HCT116 (cell line): Measurements from ENCODE around the gene NAP1L1. TPM values are rescaled to one million over a fixed set of nuclear protein-coding genes. Genes with fewer than 3 reads are reported as not detected.

Experiments
- ATAC-seq: fragments of 200-7000 bp; cut with Tn5 transposase; 2 replicates; pipeline ENCODE4 v1.9.1; 2020; ENCODE audit warnings: mild to moderate bottlenecking, moderate library complexity
- BruUV-seq: library from RNA; stranded (reverse); fragments of 400-500 nt; replicated peaks from 2 replicates; lab custom pipeline; 2021; lab: Mats Ljungman, UMichigan
- CTCF ChIA-PET: fragments of 300-600 bp; sonication (Branson Sonifier 250); formaldehyde crosslinking; loops from one replicate; lab custom pipeline; 2021; ENCODE audit warnings: antibody characterized with exemption; lab: Charles Lee
- POLR2A ChIA-PET: fragments of 300-600, 350-600 bp; sonication (Branson Sonifier 250); formaldehyde crosslinking; loops from one replicate; lab custom pipeline; 2021; ENCODE audit warnings: antibody characterized with exemption; lab: Charles Lee
- RAD21 ChIA-PET, 2 experiments: fragments of 300-600 bp; sonication (Branson Sonifier 250); formaldehyde crosslinking; loops; one replicate each; lab custom pipeline; 2023; ENCODE audit warnings: low total read pairs in 2 of 2; ENCODE audit not compliant: uncharacterized antibody in 2 of 2, unreplicated experiment in 2 of 2, low non-redundant PET in 1 of 2; lab: Charles Lee
- DNase-seq: peaks from one replicate; pipeline ENCODE4 v3.0.0-alpha.2; 2010; ENCODE audit warnings: low read depth, low spot score
- H2AFZ ChIP-seq: fragments of 200-600 bp; shearing (Covaris generic), sonication (generic); 2 replicates; pipeline ENCODE4 v1.6.1; 2017; ENCODE audit warnings: low read depth, mixed run types, mixed read lengths, antibody characterized with exemption, low read length; ENCODE audit not compliant: poor library complexity, severe bottlenecking
- H3K27ac ChIP-seq: 2 replicates; pipeline ENCODE4 v1.5.1; 2012; ENCODE audit warnings: low read depth, low read length
- H3K27me3 ChIP-seq: fragments of 200-600 bp; sonication (generic); 2 replicates; pipeline ENCODE4 v1.6.1; 2016; ENCODE audit warnings: mixed run types, low read length, mixed read lengths; ENCODE audit not compliant: insufficient read depth
- H3K36me3 ChIP-seq, 2 experiments: fragments of 200-500 bp in 1 of 2; fragments of 200-600 bp in 1 of 2; sonication (Bioruptor generic) in 1 of 2; sonication (generic) in 1 of 2; 2 replicates each; pipeline versions ENCODE4 v1.5.1 to v1.6.1; 2014 to 2016; ENCODE audit warnings: low read length in 2 of 2, inconsistent platforms in 1 of 2, mixed read lengths in 1 of 2, mixed run types in 1 of 2; ENCODE audit not compliant: insufficient read depth in 2 of 2, control insufficient read depth in 1 of 2
- H3K4me1 ChIP-seq, 2 experiments: fragments of 200-600 bp in 1 of 2; sonication (generic) in 1 of 2; 2 replicates each; pipeline versions ENCODE4 v1.5.1 to v1.6.1; 2012 to 2017; ENCODE audit warnings: low read length in 2 of 2, inconsistent platforms in 1 of 2, mild to moderate bottlenecking in 1 of 2, mixed read lengths in 1 of 2, mixed run types in 1 of 2, moderate library complexity in 1 of 2; ENCODE audit not compliant: insufficient read depth in 2 of 2, control insufficient read depth in 1 of 2
- H3K4me2 ChIP-seq: fragments of 200-600 bp; sonication (generic); 2 replicates; pipeline ENCODE4 v1.6.1; 2017; ENCODE audit warnings: mixed run types, low read length, mixed read lengths
- H3K4me3 ChIP-seq, 2 experiments: fragments of 200-600 bp in 1 of 2; sonication (generic) in 1 of 2; replicated peaks in 1 of 2; 2 replicates each; pipeline ENCODE4 v1.5.1; 2011 to 2016; ENCODE audit warnings: low read length in 2 of 2, control low read depth in 1 of 2, low read depth in 1 of 2, mild to moderate bottlenecking in 1 of 2, mixed read lengths in 1 of 2, mixed run types in 1 of 2
- H3K79me2 ChIP-seq: fragments of 200-600 bp; sonication (generic); 2 replicates; pipeline ENCODE4 v1.6.1; 2017; ENCODE audit warnings: mild to moderate bottlenecking, mixed run types, low read length, moderate library complexity, mixed read lengths; ENCODE audit not compliant: insufficient read depth
- H3K9ac ChIP-seq: fragments of 200-600 bp; sonication (generic); 2 replicates; pipeline ENCODE4 v1.6.1; 2016; ENCODE audit warnings: low read length, mixed read lengths
- H3K9me2 ChIP-seq: fragments of 200-600 bp; sonication (generic), shearing (Covaris generic); 2 replicates; pipeline ENCODE4 v1.6.1; 2017; ENCODE audit warnings: mixed run types, mild to moderate bottlenecking, moderate library complexity; ENCODE audit not compliant: insufficient read depth
- H3K9me3 ChIP-seq, 2 experiments: fragments of 200-500 bp in 1 of 2; fragments of 200-600 bp in 1 of 2; sonication (Bioruptor generic) in 1 of 2; sonication (generic) in 1 of 2; 2 replicates each; pipeline ENCODE4 v1.6.1; 2014 to 2017; ENCODE audit warnings: low read length in 2 of 2, mixed read lengths in 2 of 2, inconsistent platforms in 1 of 2, low read depth in 1 of 2, mild to moderate bottlenecking in 1 of 2, mixed run types in 1 of 2, moderate library complexity in 1 of 2; ENCODE audit not compliant: control insufficient read depth in 1 of 2, insufficient read depth in 1 of 2
- H4K20me1 ChIP-seq: fragments of 200-600 bp; sonication (generic), shearing (Covaris generic); 2 replicates; pipeline ENCODE4 v1.6.1; 2017; ENCODE audit warnings: mixed run types, mild to moderate bottlenecking, moderate library complexity; ENCODE audit not compliant: insufficient read depth
- CBX3 ChIP-seq: IDR thresholded peaks from 2 replicates; pipeline ENCODE4 v1.6.1; 2012; ENCODE audit warnings: low read depth
- EGR1 ChIP-seq: IDR thresholded peaks from 2 replicates; pipeline ENCODE4 v1.6.1; 2012; ENCODE audit warnings: low read depth
- ELF1 ChIP-seq: IDR thresholded peaks from 2 replicates; pipeline ENCODE4 v1.6.1; 2012; ENCODE audit warnings: low read depth, borderline replicate concordance
- EZH2 ChIP-seq: fragments of 200-600 bp; sonication (generic); IDR thresholded peaks from 2 replicates; pipeline ENCODE4 v1.6.1; 2017; ENCODE audit warnings: antibody characterized with exemption, mixed run types
- EZH2phosphoT487 ChIP-seq: fragments of 200-600 bp; IDR thresholded peaks from 2 replicates; pipeline ENCODE4 v1.6.1; 2018; ENCODE audit warnings: antibody characterized with exemption, borderline replicate concordance
- FOSL1 ChIP-seq: IDR thresholded peaks from 2 replicates; pipeline ENCODE4 v1.6.1; 2012; ENCODE audit warnings: low read depth
- JUND ChIP-seq: IDR thresholded peaks from 2 replicates; pipeline ENCODE4 v1.6.1; 2012
- MAX ChIP-seq: IDR thresholded peaks from 2 replicates; pipeline ENCODE4 v1.6.1; 2012
- POLR2A ChIP-seq: IDR thresholded peaks from 2 replicates; pipeline ENCODE4 v1.7.0; 2011; ENCODE audit warnings: borderline replicate concordance; ENCODE audit not compliant: insufficient read depth, insufficient read length; ENCODE audit errors: extremely low read depth
- POLR2AphosphoS5 ChIP-seq: IDR thresholded peaks from 2 replicates; pipeline ENCODE4 v1.6.1; 2011; ENCODE audit warnings: mild to moderate bottlenecking, low read depth, low read length, moderate library complexity
- RAD21 ChIP-seq: IDR thresholded peaks from 2 replicates; pipeline ENCODE4 v1.6.1; 2012; ENCODE audit warnings: low read depth, mild to moderate bottlenecking
- SIN3A ChIP-seq: IDR thresholded peaks from 2 replicates; pipeline ENCODE4 v1.6.1; 2012; ENCODE audit warnings: low read depth
- SP1 ChIP-seq: IDR thresholded peaks from 2 replicates; pipeline ENCODE4 v1.6.1; 2012; ENCODE audit warnings: low read depth
- SRF ChIP-seq: IDR thresholded peaks from 2 replicates; pipeline ENCODE4 v1.6.1; 2012; ENCODE audit warnings: low read depth
- TCF7L2 ChIP-seq: IDR thresholded peaks from 2 replicates; pipeline ENCODE4 v1.7.0; 2011; ENCODE audit warnings: borderline replicate concordance, inconsistent platforms; ENCODE audit not compliant: insufficient read depth, insufficient read length; ENCODE audit errors: extremely low read depth
- YY1 ChIP-seq: IDR thresholded peaks from 2 replicates; pipeline ENCODE4 v1.6.1; 2011; ENCODE audit warnings: low read length, low read depth, moderate library complexity, mild to moderate bottlenecking; ENCODE audit not compliant: insufficient replicate concordance; ENCODE audit errors: extremely low read depth
- ZNF274 ChIP-seq: fragments of 200-500 bp; sonication (Bioruptor generic); IDR thresholded peaks from 2 replicates; pipeline ENCODE4 v1.6.1; 2014; ENCODE audit warnings: mild to moderate bottlenecking, low read depth, low read length, inconsistent platforms
- intact Hi-C: fragments of 100-400 bp; cut with micrococcal nuclease; formaldehyde crosslinking; loops from 2 replicates; pipeline ENCODE4 v1.10.0; 2022
- total RNA-seq: library from RNA; stranded (reverse); gene quantifications from one replicate; pipeline ENCODE4 v1.2.1, GENCODE V29; 2021; ENCODE audit not compliant: unreplicated experiment
- TF ChIP-seq, protein P1 (sequence below): IDR thresholded peaks from 2 replicates; pipeline ENCODE4 v1.6.1; 2012
- TF ChIP-seq, protein P2 (sequence below), 3 experiments: fragments of 200-600 bp in 1 of 3; sonication (generic) in 1 of 3; IDR thresholded peaks in 2 of 3; conservative IDR thresholded peaks in 1 of 3; 2 replicates each; pipeline ENCODE4 v1.5.1; 2012 to 2017; ENCODE audit warnings: low read depth in 2 of 3, low read length in 2 of 3, antibody characterized with exemption in 1 of 3, borderline replicate concordance in 1 of 3, control low read depth in 1 of 3, mild to moderate bottlenecking in 1 of 3, mixed read lengths in 1 of 3, mixed run types in 1 of 3, moderate library complexity in 1 of 3; ENCODE audit not compliant: insufficient read depth in 1 of 3
- TF ChIP-seq, protein P3 (sequence below): IDR thresholded peaks from 2 replicates; pipeline ENCODE4 v1.6.1; 2012; ENCODE audit warnings: low read depth

The NAP1L1 gene
- total RNA-seq, 1 experiment from 2014 or later, result 531 TPM

DNA sequence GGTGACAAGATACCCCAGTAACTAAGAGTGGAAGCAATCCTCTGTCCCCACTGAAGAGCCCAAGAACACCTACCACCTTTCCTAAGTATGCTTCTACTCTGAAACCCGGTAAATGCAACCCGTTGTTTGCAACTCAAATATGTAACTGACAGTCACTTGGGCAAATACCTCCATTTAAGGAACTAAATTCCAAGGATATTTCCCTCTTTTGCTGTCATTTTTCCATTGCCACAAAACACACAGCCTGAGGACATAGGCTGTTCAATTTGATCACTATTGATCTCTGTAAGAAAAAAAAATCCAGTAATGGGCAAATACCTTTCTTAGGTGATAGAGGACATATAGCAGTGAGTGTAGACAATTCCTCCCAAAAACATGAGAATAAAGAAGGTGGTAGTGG, 46.3 kb downstream of the NAP1L1 start:
- ATAC-seq (no peak), DNase-seq (no peak)
- Histone ChIP-seq H3K4me3 (no peak overlapping the region), H3K9me3 (no peaks in the 10 kb centered on the region), H2AFZ (no peak overlapping the region), H3K9ac (no peak overlapping the region), H3K27me3 (no peaks in the 10 kb centered on the region), H3K79me2 (peaks cover 11% of the 10 kb centered on the region), H3K36me3 (no peaks in the 10 kb centered on the region; a peak in 1 of 4 replicates), H4K20me1 (no peaks in the 10 kb centered on the region), H3K27ac (peak overlapping the region; percentile 57; the same call in 1 of the 2 replicates), H3K4me2 (no peak overlapping the region), H3K9me2 (no peaks in the 10 kb centered on the region), H3K4me1 (peaks cover 25 to 42% of the 10 kb centered on the region in 2 experiments)
- RAD21 ChIA-PET, result no interaction called here
- no TSS peak for BruUV-seq
- intact Hi-C loops, result loop anchor here (10.0 kb wide), 1 partner anchor 417 kb away; no protein-coding TSS in a partner anchor
- CTCF ChIA-PET, result interaction anchor here (1.5 kb wide), 1 partner anchor 11 kb away, joined by 3 read pairs; no protein-coding TSS in a partner anchor
- POLR2A ChIA-PET, result no interaction called here
- TF ChIP-seq YY1, result no peak
- TF ChIP-seq POLR2AphosphoS5, result no peak
- no peak for TF ChIP-seq POLR2A
- TF ChIP-seq, protein P1, sequence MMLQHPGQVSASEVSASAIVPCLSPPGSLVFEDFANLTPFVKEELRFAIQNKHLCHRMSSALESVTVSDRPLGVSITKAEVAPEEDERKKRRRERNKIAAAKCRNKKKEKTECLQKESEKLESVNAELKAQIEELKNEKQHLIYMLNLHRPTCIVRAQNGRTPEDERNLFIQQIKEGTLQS, result no peak
- TF ChIP-seq, protein P2, sequence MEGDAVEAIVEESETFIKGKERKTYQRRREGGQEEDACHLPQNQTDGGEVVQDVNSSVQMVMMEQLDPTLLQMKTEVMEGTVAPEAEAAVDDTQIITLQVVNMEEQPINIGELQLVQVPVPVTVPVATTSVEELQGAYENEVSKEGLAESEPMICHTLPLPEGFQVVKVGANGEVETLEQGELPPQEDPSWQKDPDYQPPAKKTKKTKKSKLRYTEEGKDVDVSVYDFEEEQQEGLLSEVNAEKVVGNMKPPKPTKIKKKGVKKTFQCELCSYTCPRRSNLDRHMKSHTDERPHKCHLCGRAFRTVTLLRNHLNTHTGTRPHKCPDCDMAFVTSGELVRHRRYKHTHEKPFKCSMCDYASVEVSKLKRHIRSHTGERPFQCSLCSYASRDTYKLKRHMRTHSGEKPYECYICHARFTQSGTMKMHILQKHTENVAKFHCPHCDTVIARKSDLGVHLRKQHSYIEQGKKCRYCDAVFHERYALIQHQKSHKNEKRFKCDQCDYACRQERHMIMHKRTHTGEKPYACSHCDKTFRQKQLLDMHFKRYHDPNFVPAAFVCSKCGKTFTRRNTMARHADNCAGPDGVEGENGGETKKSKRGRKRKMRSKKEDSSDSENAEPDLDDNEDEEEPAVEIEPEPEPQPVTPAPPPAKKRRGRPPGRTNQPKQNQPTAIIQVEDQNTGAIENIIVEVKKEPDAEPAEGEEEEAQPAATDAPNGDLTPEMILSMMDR (IDR thresholded peaks at IDR 0.05 in 2 of 3, conservative IDR thresholded peaks at IDR 0.05 in 1 of 3; ENCODE audit: borderline replicate concordance in 1 of 3, insufficient read depth in 1 of 3, low read depth in 2 of 3, low read length in 2 of 3), result no peak
- no peak for TF ChIP-seq MAX
- TF ChIP-seq SP1, result no peak
- TF ChIP-seq EZH2, result no peak
- TF ChIP-seq, protein P3, sequence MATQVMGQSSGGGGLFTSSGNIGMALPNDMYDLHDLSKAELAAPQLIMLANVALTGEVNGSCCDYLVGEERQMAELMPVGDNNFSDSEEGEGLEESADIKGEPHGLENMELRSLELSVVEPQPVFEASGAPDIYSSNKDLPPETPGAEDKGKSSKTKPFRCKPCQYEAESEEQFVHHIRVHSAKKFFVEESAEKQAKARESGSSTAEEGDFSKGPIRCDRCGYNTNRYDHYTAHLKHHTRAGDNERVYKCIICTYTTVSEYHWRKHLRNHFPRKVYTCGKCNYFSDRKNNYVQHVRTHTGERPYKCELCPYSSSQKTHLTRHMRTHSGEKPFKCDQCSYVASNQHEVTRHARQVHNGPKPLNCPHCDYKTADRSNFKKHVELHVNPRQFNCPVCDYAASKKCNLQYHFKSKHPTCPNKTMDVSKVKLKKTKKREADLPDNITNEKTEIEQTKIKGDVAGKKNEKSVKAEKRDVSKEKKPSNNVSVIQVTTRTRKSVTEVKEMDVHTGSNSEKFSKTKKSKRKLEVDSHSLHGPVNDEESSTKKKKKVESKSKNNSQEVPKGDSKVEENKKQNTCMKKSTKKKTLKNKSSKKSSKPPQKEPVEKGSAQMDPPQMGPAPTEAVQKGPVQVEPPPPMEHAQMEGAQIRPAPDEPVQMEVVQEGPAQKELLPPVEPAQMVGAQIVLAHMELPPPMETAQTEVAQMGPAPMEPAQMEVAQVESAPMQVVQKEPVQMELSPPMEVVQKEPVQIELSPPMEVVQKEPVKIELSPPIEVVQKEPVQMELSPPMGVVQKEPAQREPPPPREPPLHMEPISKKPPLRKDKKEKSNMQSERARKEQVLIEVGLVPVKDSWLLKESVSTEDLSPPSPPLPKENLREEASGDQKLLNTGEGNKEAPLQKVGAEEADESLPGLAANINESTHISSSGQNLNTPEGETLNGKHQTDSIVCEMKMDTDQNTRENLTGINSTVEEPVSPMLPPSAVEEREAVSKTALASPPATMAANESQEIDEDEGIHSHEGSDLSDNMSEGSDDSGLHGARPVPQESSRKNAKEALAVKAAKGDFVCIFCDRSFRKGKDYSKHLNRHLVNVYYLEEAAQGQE, result no peak
- TF ChIP-seq SIN3A, result no peak
- no peak for TF ChIP-seq EGR1
- TF ChIP-seq ZNF274, result no peak
- TF ChIP-seq ELF1, result no peak
- TF ChIP-seq SRF, result no peak
- TF ChIP-seq EZH2phosphoT487, result no peak
- TF ChIP-seq FOSL1, result no peak
- TF ChIP-seq TCF7L2, result no peak
- no peak for TF ChIP-seq RAD21
- TF ChIP-seq JUND, result no peak
- TF ChIP-seq CBX3, result no peak
